Colonic mucosa (tissue), 4 donors: ENCODE measurements around the gene BICC1. TPM values are rescaled to one million over a fixed set of nuclear protein-coding genes. Genes with fewer than 3 reads are reported as not detected.

ENCODE experiments used
- DNase-seq: peaks from one replicate; pipeline ENCODE4 v3.0.0-alpha.2; 2020
- H3K27ac ChIP-seq: fragments of 200-600 bp; one replicate; pipeline ENCODE4 v1.8.0; 2021
- H3K27me3 ChIP-seq: fragments of 200-600 bp; one replicate; pipeline ENCODE4 v1.8.0; 2021
- H3K36me3 ChIP-seq: fragments of 200-600 bp; one replicate; pipeline ENCODE4 v1.8.0; 2021
- H3K4me1 ChIP-seq: fragments of 200-600 bp; one replicate; pipeline ENCODE4 v1.8.0; 2021; ENCODE audit warnings: mild to moderate bottlenecking
- H3K4me3 ChIP-seq: fragments of 200-600 bp; one replicate; pipeline ENCODE4 v1.8.0; 2021
- H3K9ac ChIP-seq, 2 donors: one replicate each; pipeline ENCODE4 v1.7.0; 2013; ENCODE audit warnings: control low read depth in 2 of 2, low read depth in 2 of 2, low read length in 2 of 2
- H3K9me3 ChIP-seq: fragments of 200-600 bp; one replicate; pipeline ENCODE4 v1.8.0; 2021
- CTCF ChIP-seq: fragments of 200-600 bp; IDR thresholded peaks from one replicate; pipeline ENCODE4 v1.8.0; 2022; ENCODE audit warnings: antibody characterized with exemption, mild to moderate bottlenecking
- intact Hi-C: fragments of 100-400 bp; cut with DNase I; formaldehyde crosslinking; loops from one replicate; pipeline ENCODE4 v1.14.1; 2022
- total RNA-seq, 2 donors: library from RNA; stranded (reverse); fragmentation: NEBNext Ultra II Directional in 1 of 2; extraction: Animal tissue kit (Norgen Biotek cat#: 25700) in 1 of 2; gene quantifications; one replicate each; pipeline ENCODE4 v1.2.1, GENCODE V29; 2021
- donor health status: healthy.
- donor health status: DM: no; HTN: no; CAD: no.
- donor health status: DM: no; HTN: no; CAD: no.

Gene BICC1
- total RNA-seq, 2 donors from 2014 or later: 1.3 to 2.9 TPM

GRCh38 chr10:58775960-58776567, 263.4 kb downstream of the BICC1 start:
- TF ChIP-seq CTCF: no peak
- intact Hi-C loops: no loop called here
- Histone ChIP-seq H3K9me3 (no peaks in the 10 kb centered on the region), H3K27ac (no peak overlapping the region), H3K4me3 (no peak overlapping the region), H3K4me1 (no peaks in the 10 kb centered on the region), H3K9ac (no peak overlapping the region), H3K27me3 (no peaks in the 10 kb centered on the region), H3K36me3 (no peaks in the 10 kb centered on the region)
- no peak for DNase-seq

- intact Hi-C loops: no loop called here
- H3K27ac ChIP-seq: no peak overlapping the region
- no peak overlapping the region for H3K9ac ChIP-seq
Observed at GRCh38 chr10:58776568-58777318, 264.1 kb downstream of the BICC1 start.

GRCh38 chr10:58778966-58779365, 266.3 kb downstream of the BICC1 start:
- no peak for DNase-seq
- Histone ChIP-seq H3K9ac (no peak overlapping the region), H3K27ac (no peak overlapping the region), H3K9me3 (no peaks in the 10 kb centered on the region), H3K4me1 (peaks cover 3% of the 10 kb centered on the region), H3K27me3 (no peaks in the 10 kb centered on the region), H3K36me3 (no peaks in the 10 kb centered on the region), H3K4me3 (no peak overlapping the region)
- no peak for TF ChIP-seq CTCF
- intact Hi-C loops: no loop called here

More at GRCh38 chr10:58776568-58777318, 264.1 kb downstream of the BICC1 start:
- Histone ChIP-seq H3K4me3 (no peak overlapping the region), H3K36me3 (no peaks in the 10 kb centered on the region), H3K27me3 (no peaks in the 10 kb centered on the region), H3K9me3 (no peaks in the 10 kb centered on the region), H3K4me1 (no peaks in the 10 kb centered on the region)
- no peak for DNase-seq
- no peak for TF ChIP-seq CTCF

GRCh38 chr10:58779594-58779993, 266.9 kb downstream of the BICC1 start:
- Histone ChIP-seq H3K27me3 (no peaks in the 10 kb centered on the region), H3K9ac (no peak overlapping the region), H3K9me3 (no peaks in the 10 kb centered on the region), H3K27ac (no peak overlapping the region), H3K36me3 (no peaks in the 10 kb centered on the region), H3K4me1 (peaks cover 3% of the 10 kb centered on the region), H3K4me3 (no peak overlapping the region)
- TF ChIP-seq CTCF: no peak
- no peak for DNase-seq
- intact Hi-C loops: no loop called here

- TF ChIP-seq CTCF: no peak
- H3K27ac ChIP-seq: no peak overlapping the region
- DNase-seq: no peak
- no peak overlapping the region for H3K4me3 ChIP-seq
- peaks cover 3% of the 10 kb centered on the region for H3K4me1 ChIP-seq
- no peaks in the 10 kb centered on the region for H3K9me3 ChIP-seq
- intact Hi-C loops: loop anchor here (5.0 to 10.0 kb wide), 4 partner anchors 172 to 842 kb away; no protein-coding TSS in a partner anchor
- no peaks in the 10 kb centered on the region for H3K27me3 ChIP-seq
- no peaks in the 10 kb centered on the region for H3K36me3 ChIP-seq
- no peak overlapping the region for H3K9ac ChIP-seq
Observed at GRCh38 chr10:58780476-58780875, 267.8 kb downstream of the BICC1 start.
